ENCODE data around the gene PEX14. TPM values are rescaled to one million over a fixed set of nuclear protein-coding genes. Genes with fewer than 3 reads are reported as not detected.

PEX14 gene
- total RNA-seq, 1 donor from 2014 or later = 7.6 TPM

- DNase-seq (ENCODE audit: low read depth in 2 of 2) = no peak
Measured at GRCh38 chr1:10516925-10517676, 42.4 kb downstream of the PEX14 start.

- DNase-seq (ENCODE audit: low read depth in 2 of 2) = no peak
Measured at GRCh38 chr1:10517677-10517982, 42.9 kb downstream of the PEX14 start.

DNA sequence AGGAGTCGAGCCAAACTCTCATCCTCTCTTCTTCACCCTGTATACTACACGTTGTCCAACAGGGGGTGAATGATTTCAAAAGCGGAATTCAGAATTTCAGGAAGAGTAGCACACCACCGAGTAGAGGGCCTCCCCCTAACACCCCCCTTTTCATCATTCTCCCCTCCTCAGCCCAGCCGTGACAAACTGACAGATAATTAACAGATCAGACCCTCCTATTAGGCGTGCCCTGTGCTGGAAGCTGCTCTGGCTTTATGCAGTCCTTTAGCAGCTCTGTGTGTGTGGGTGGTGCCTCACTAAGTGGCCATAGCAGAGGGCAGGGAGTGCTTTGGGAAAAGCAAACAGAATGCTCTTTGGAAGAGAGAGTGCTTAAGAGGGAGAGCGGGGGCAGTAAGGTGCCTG is 44.3 kb downstream of the PEX14 start:
- DNase-seq (ENCODE audit: low read depth in 2 of 2) = no peak

- no peak for DNase-seq (ENCODE audit: low read depth in 2 of 2)
Measured at GRCh38 chr1:10520497-10520896, 45.7 kb downstream of the PEX14 start.

- DNase-seq (ENCODE audit: low read depth in 2 of 2) = no peak
Measured at GRCh38 chr1:10520952-10521351, 46.2 kb downstream of the PEX14 start.

DNA sequence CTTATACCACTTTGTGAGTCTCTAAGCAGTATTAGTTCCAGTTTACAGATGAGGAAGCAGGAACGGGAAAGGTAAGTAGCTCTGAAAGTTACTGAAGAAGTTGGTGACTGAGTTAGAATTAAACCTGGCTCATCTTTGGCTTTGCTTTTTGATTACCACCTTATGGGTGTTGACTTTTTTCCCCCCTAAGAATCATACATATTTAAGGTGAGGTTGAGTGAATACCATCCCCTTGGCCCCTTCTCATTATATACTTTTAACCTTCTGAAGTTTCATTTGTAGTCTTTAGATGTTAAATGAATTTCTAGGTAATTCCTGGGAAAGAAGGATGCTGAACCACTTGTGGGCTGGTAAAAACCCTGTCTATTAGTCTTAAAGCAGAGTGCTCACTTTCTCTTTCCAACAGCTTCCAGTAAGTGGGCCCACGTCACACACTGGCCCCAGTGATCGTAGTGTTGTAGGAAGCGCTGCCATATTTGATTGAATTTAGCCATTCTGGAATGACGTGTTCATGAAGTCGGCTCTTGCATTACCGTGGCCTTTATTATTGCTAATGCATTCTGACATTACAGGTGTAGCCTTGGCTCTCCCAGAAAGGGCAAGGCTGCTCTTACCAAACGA is 46.9 kb downstream of the PEX14 start:
- DNase-seq (ENCODE audit: low read depth in 2 of 2) = no peak

DNA sequence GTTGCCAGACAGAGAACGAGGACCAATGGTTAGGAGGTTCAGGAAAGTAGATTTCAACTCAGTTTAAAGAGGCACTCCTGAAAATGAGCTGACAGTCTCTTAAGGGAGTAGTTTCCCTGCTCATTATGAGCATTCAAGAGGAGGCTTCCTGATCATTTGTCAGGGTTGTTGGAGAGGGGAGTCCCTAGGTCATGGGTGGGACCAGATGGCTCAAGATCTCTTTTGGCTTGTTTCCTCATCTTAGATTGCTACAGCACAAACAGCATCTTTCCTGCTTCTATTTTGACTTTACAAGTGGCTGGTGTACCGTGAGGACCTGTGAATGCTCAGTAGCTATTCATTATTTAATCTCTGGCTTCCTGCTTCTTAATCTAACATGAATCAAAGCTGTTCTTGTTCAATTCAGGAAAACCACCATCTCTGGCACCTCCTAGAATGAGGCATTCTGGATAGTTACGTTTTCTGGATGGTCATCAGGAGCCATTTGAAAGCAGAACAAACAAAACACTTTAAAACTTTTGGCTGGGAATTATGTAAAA is 47.6 kb downstream of the PEX14 start:
- no peak for DNase-seq (ENCODE audit: low read depth in 2 of 2)

GRCh38 chr1:10525208-10525607 is 50.5 kb downstream of the PEX14 start:
- no peak for DNase-seq (ENCODE audit: low read depth in 2 of 2)

- DNase-seq (ENCODE audit: low read depth in 2 of 2) = peak in 1 of 2 donors; percentile 70
Measured at GRCh38 chr1:10528066-10529014, 53.6 kb downstream of the PEX14 start.

DNA sequence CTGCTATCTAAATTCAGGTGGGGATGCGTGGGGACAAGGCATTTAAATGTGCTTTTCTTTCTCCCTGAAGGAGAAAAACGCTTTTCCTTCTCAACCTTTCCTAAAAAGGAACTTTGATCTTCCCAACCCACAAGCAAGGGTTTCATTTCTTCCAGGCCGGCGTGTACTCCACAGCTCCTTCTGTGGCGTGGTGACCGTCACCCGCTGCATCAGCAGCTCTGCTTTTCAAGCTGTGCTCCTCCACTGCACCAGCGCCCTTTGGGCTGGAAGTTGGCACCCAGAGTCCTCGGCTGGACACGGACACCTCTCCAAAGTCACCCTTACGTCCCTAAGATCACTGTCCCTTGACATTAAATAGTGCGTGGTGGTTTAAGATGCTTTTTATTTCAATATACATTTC is 54.3 kb downstream of the PEX14 start:
- DNase-seq (ENCODE audit: low read depth in 2 of 2) = peak in 1 of 2 donors; percentile 13

DNA sequence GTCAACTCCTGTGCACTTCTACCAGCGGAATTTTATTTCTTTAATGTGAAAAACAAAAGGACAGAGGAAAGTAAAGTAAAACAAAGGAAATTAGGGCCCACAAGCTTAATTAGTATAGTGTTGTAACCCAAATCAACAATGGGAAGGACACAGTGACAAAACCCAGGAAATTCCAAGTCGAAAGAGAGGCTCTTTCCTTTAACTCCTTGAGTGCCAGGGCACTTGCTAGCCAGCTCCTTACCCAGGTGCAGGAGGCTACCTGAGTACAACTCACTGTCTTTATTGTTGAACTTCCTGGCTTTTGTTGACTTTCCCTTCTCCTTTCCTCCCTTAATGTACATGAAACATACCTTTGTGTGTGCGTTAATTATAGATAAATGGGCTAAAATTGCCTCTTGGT is 55.0 kb downstream of the PEX14 start:
- no peak for DNase-seq (ENCODE audit: low read depth in 2 of 2)

- DNase-seq (ENCODE audit: low read depth in 2 of 2) = peak in 1 of 2 donors; percentile 48
Measured at GRCh38 chr1:10530281-10530740, 55.6 kb downstream of the PEX14 start.

DNA sequence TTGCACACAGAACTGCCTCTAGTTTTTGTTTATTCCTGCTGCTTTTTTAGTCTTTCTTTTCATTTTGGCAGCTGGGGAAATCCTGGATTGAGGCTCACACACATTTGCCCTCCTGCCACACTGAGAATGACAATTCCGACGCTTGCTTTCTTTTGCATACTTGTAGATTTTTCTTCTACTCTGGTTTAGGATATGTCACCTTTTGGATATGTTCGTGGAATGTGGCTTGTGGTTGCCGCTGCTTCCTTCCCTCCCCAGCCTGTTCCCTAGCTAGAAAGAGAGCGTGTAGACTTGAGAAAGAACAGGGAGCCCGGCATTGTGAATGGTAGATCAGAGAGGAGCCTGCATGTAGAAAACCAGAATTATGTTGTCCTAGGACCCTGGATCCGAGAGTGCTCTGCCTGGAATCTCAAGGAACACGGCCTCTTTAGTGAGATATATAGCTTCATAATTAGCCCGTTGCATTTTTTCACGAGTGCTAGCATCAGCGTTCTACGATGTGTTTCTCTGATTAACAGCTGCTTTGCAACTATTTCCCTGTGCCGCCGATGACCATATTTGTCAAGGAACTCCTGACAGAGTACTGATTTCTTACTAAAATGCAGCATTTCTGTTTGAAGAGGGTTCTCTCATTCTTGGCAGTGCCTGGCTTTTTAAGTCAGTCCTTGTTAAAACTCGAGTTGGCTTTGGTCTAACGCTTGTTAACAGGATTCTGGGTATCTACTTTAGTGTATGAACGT is 56.2 kb downstream of the PEX14 start:
- no peak for DNase-seq (ENCODE audit: low read depth in 2 of 2)

DNA sequence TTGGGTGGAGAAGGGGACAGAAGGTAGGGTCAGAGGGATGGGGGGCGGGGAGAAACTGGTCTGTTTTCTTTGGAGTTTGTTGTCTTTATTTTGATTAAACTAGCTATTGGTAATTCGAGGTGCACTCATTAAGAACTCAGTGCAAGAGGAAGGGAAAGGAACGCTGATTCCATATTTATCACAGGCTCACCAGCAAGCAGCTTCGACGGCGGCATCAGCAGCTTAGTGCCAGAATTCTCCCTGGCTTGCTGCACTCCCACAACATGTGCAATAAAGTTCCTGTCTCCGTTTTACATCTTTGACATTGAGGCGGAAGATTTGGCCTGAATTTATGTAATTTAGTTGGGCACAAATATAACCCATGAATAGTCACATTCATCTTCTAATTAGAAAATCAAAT is 57.6 kb downstream of the PEX14 start:
- no peak for DNase-seq (ENCODE audit: low read depth in 2 of 2)

DNA sequence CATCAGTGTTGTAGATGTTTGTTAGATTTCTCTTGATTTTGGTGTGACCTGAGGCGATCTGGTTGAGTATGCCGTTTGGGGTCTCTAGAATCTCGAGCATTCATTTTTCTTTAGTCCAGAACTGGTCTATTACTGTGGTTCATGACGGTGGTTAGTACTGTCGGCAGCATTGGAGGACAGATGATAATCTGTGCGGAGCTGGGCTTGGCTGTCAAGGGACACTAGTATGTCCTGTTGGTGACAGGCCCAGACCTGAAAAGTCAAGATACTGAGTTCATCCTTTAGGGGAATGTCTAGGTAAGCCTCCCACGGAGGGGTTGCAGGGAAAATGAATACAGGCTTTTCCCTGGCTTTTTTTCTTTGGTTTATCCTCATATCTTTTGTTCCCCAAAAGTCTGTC is 59.8 kb downstream of the PEX14 start:
- DNase-seq (ENCODE audit: low read depth in 2 of 2) = no peak

DNA sequence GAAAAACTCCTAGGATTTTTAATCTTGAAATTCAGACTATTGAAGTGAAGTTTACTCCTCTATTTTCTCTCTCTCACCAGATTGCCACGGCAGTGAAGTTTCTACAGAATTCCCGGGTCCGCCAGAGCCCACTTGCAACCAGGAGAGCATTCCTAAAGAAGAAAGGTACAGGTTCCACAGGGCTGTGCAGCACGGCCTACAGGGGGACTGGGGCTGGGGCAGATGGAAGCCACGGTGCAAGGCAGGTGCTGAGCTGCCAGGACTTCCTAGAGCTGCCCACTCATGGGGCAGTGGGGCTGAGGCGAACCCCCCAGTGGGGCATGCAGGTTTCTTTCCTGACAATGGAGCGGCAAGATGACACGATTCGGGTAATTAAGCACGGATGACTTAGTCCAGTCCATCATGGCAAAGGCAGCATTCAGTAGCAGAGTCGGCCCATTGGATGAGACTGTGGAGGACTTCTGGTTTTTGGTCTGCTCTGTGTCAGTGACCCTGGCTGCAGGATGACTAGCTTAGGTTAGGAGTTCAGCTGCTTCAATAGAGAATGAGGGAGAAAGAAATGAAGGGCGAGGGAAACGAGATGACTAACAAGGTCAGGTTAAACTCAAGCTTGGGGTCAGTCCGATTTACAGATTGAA is 61.5 kb downstream of the PEX14 start:
- DNase-seq (ENCODE audit: low read depth in 2 of 2) = no peak

DNA sequence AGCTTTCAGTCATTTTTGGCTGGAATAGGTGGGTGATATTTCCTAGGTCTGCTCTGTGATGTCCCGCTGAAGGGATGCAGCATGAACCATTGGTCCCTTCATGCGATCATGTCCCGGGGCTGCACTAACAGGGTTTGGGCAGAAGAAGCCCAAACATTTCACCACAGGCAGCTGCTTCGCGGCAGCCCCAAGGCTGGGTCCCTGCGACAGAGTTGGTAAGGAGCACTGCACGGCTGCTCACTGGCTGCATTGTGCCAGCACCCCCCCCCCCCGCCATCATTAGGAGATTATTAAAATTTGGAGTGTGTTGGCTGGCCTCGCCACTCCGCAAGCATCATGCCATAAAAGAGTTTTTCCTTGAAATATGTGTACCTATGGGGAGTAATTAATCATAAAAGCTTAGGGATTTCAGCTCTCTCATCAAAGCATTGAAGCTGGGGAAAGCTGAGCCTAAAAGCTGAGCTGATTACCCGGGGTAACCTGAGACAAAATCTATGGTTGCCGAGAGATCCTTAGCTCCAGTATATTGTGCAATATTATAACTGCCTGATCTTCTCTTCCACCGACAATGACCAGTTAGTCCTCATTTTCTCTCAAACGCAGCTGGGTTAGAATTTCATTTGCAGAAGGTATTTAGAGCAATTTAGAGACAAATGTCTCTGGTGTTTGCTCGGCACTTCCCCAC is 62.5 kb downstream of the PEX14 start:
- no peak for DNase-seq (ENCODE audit: low read depth in 2 of 2)

DNA sequence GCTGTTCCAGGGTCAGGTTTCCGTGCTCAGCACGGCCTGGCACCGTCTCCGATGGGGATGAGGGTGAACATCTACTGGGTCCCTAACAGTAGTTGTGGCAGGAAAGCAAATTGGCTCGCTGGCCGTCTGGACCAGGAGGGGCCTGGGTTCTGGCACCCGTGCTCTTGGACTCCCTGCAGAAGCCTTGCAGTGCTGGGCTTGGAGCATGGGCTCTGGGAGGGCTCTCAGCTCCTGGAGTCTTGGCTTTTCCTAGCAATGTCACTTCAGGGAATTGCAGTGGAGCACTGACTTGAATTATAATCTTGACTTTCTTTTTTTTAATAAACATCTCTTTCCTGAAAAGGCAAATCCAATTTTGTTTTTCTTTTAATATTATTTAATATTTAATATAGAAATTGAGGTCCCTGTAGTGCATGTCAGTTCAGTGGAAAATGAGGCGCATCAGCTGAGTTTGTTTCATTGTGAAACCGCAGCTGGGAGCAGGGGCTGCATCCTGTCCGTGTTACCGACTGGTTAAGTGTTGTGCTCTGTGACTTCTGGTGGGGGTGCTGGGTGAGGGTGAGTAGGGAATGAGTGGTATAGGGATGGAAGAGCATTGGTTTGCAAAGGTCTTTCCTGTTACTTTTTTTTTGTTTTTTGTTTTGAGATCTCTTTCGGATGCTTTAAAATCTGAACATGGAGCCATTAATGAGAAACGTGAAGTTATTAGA is 64.1 kb downstream of the PEX14 start:
- no peak for DNase-seq (ENCODE audit: low read depth in 2 of 2)

- no peak for DNase-seq (ENCODE audit: low read depth in 2 of 2)
Measured at GRCh38 chr1:10539411-10540043, 64.8 kb downstream of the PEX14 start.

Data from dermis microvascular lymphatic vessel endothelial cell (primary cell).